OCI-LY1 (cell line): ENCODE measurements around the gene MCEMP1.

ENCODE experiments used
- CTCF ChIP-seq: fragments of 200-600 bp; sonication (generic), shearing (Covaris generic); IDR thresholded peaks from 2 replicates; pipeline ENCODE4 v1.5.1; 2017; ENCODE audit warnings: mild to moderate bottlenecking, antibody characterized with exemption, low read length, moderate library complexity, mixed read lengths
- EZH2 ChIP-seq: fragments of 200-600 bp; sonication (generic), shearing (Covaris generic); IDR thresholded peaks from 2 replicates; pipeline ENCODE4 v1.8.0; 2017; ENCODE audit warnings: borderline replicate concordance, mixed run types, mild to moderate bottlenecking, antibody characterized with exemption, low read length, moderate library complexity, mixed read lengths

GRCh38 chr19:7722231-7722651 lies 45.4 kb downstream of the MCEMP1 start:
- no peak for TF ChIP-seq CTCF
- TF ChIP-seq EZH2: no peak
